Suprapubic skin (tissue), 4 donors: ENCODE results near the gene ATF2. TPM values are rescaled to one million over a fixed set of nuclear protein-coding genes. Genes with fewer than 3 reads are reported as not detected.

ENCODE experiments used
- DNase-seq, 2 donors: peaks; one replicate each; pipeline ENCODE4 v3.0.0-alpha.2; 2019; ENCODE audit warnings: low spot score in 2 of 2
- H3K27ac ChIP-seq: fragments of 200-600 bp; sonication (generic); one replicate; pipeline ENCODE4 v1.5.1; 2019
- H3K27me3 ChIP-seq: fragments of 200-600 bp; sonication (generic); one replicate; pipeline ENCODE4 v1.5.1; 2019
- H3K36me3 ChIP-seq: fragments of 200-600 bp; sonication (generic); one replicate; pipeline ENCODE4 v1.5.1; 2019
- H3K4me1 ChIP-seq: fragments of 200-600 bp; sonication (generic); one replicate; pipeline ENCODE4 v1.5.1; 2019
- H3K4me3 ChIP-seq: fragments of 200-600 bp; sonication (generic); one replicate; pipeline ENCODE4 v1.5.1; 2019; ENCODE audit warnings: mild to moderate bottlenecking
- H3K9me3 ChIP-seq: fragments of 200-600 bp; sonication (generic); one replicate; pipeline ENCODE4 v1.5.1; 2019
- EP300 ChIP-seq: sonication (generic); formaldehyde crosslinking; IDR thresholded peaks from one replicate; pipeline ENCODE4 v1.6.1; 2017; ENCODE audit warnings: antibody characterized with exemption
- POLR2A ChIP-seq, 2 donors: fragments of 450-650 bp; IDR thresholded peaks; one replicate each; pipeline ENCODE4 v1.6.1; 2017; ENCODE audit warnings: antibody characterized with exemption in 2 of 2, mild to moderate bottlenecking in 2 of 2, moderate library complexity in 2 of 2
- POLR2AphosphoS5 ChIP-seq, 3 donors: sonication (generic); formaldehyde crosslinking; IDR thresholded peaks; one replicate each; pipeline ENCODE4 v1.6.1; 2017; ENCODE audit warnings: antibody characterized with exemption in 3 of 3
- WGBS: methylation state at CpG from one replicate; pipeline ENCODE4 v1.1.5; 2018; 5-methylcytosine and 5-hydroxymethylcytosine counted together
- total RNA-seq, 4 donors: library from RNA; depleted of rRNA; stranded (reverse); fragments of >200 nt; gene quantifications; one replicate each; pipeline ENCODE4 v1.1.0, GENCODE V29; 2016
- TF ChIP-seq, protein P1 (sequence below), 2 donors: fragments of 200-600 bp in 1 of 2; fragments of 450-650 bp in 1 of 2; sonication (generic) in 1 of 2; IDR thresholded peaks; one replicate each; pipeline ENCODE4 v1.5.1; 2016 to 2019; ENCODE audit warnings: antibody characterized with exemption in 2 of 2, mild to moderate bottlenecking in 1 of 2, moderate library complexity in 1 of 2

ATF2 gene
- total RNA-seq, 4 donors from 2014 or later: 22.3 to 46.9 (median 27.0) TPM

DNA sequence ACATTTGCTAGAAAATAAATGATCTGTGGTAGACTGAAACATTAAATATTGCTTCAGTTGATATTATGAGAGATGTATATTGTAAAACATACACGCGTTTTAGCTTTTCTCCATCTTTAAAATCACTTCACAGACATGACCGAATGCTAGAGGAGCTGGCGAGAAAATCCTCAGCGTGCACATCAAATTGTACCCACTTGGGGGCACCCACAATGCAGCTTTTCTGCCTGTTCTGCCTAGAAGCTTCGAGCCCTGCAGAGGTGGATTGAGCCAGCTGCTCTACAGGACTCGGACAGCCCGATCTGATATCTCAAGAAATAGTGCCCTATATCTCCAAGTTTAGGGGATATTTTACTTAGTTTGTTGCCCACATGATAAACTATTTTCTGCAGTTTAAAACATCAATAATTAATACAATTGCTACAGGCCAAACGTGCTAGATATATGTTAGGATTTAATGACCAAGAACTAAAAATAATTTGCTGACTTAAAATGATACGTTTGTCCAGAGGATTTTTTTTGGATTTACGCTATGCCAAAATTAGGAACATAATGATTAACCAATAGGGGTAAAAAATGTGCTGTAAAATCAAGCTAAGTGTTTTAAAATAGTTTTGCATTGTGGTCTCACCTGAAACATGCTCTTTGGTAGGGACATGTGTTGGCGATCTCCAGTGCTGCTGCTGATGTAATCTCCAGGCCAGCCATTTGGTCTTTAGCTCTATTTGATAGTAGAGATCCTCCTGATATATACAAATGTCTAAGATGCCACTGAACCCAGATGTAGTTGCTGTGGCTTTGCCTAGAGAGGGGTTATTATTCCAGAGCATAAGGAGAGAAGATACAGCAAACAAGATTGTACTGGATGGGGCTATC is 35.9 kb upstream of the ATF2 start:
- Histone ChIP-seq H3K4me1 (no peaks in the 10 kb centered on the region), H3K9me3 (no peaks in the 10 kb centered on the region), H3K27ac (no peak overlapping the region), H3K27me3 (no peaks in the 10 kb centered on the region), H3K4me3 (no peak overlapping the region), H3K36me3 (no peaks in the 10 kb centered on the region)
- WGBS: 40% methylated on average over 12 of the region's 12 CpGs
- DNase-seq: no peak
- TF ChIP-seq POLR2A (IDR thresholded peaks at IDR 0.05): no peak
- TF ChIP-seq EP300: no peak
- TF ChIP-seq POLR2AphosphoS5 (IDR thresholded peaks at IDR 0.05): no peak
- TF ChIP-seq, protein P1, sequence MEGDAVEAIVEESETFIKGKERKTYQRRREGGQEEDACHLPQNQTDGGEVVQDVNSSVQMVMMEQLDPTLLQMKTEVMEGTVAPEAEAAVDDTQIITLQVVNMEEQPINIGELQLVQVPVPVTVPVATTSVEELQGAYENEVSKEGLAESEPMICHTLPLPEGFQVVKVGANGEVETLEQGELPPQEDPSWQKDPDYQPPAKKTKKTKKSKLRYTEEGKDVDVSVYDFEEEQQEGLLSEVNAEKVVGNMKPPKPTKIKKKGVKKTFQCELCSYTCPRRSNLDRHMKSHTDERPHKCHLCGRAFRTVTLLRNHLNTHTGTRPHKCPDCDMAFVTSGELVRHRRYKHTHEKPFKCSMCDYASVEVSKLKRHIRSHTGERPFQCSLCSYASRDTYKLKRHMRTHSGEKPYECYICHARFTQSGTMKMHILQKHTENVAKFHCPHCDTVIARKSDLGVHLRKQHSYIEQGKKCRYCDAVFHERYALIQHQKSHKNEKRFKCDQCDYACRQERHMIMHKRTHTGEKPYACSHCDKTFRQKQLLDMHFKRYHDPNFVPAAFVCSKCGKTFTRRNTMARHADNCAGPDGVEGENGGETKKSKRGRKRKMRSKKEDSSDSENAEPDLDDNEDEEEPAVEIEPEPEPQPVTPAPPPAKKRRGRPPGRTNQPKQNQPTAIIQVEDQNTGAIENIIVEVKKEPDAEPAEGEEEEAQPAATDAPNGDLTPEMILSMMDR (IDR thresholded peaks at IDR 0.05): no peak

DNA sequence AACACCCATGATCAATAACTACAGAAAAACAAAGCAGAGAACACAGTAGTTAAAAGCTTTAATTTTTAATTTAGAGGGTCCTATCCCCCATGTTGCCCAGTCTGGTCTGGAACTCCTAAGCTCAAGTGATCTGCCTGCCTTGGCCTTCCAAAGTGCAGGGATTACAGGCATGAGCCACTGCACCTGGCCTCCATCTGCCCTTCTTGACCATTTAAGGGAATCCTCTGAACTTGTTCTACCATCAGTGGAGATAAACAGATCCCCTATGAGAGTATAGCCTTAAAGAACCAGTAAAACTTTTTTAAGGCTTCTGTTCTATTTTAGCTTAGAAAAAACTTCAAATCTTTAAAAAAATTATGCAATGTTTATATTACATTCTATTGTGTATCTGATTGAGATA is 27.0 kb upstream of the ATF2 start:
- Histone ChIP-seq H3K9me3 (peaks cover 6% of the 10 kb centered on the region), H3K4me3 (no peak overlapping the region), H3K27ac (no peak overlapping the region), H3K27me3 (no peaks in the 10 kb centered on the region), H3K36me3 (no peaks in the 10 kb centered on the region), H3K4me1 (no peaks in the 10 kb centered on the region)
- DNase-seq: no peak
- TF ChIP-seq POLR2A (IDR thresholded peaks at IDR 0.05): no peak

- peaks cover 6% of the 10 kb centered on the region for H3K9me3 ChIP-seq
- TF ChIP-seq POLR2AphosphoS5 (IDR thresholded peaks at IDR 0.05) (no peak), EP300 (no peak), POLR2A (IDR thresholded peaks at IDR 0.05) (no peak)
- TF ChIP-seq, protein P1 (IDR thresholded peaks at IDR 0.05): no peak
- H3K4me3 ChIP-seq: no peak overlapping the region
- WGBS: 28% methylated on average over 1 of the region's 1 CpG
- no peaks in the 10 kb centered on the region for H3K4me1 ChIP-seq
- H3K27me3 ChIP-seq: no peaks in the 10 kb centered on the region
- no peaks in the 10 kb centered on the region for H3K36me3 ChIP-seq
- H3K27ac ChIP-seq: no peak overlapping the region
- DNase-seq: no peak
Observed at GRCh38 chr2:175188761-175189160, 20.8 kb upstream of the ATF2 start.

GRCh38 chr2:175187378-175187777 is 19.4 kb upstream of the ATF2 start:
- TF ChIP-seq, protein P1 (IDR thresholded peaks at IDR 0.05): no peak
- TF ChIP-seq POLR2AphosphoS5 (IDR thresholded peaks at IDR 0.05) (no peak), EP300 (no peak), POLR2A (IDR thresholded peaks at IDR 0.05) (no peak)
- no peak overlapping the region for H3K4me3 ChIP-seq
- no peaks in the 10 kb centered on the region for H3K4me1 ChIP-seq
- peaks cover 2% of the 10 kb centered on the region for H3K9me3 ChIP-seq
- no peak for DNase-seq
- H3K36me3 ChIP-seq: no peaks in the 10 kb centered on the region
- H3K27me3 ChIP-seq: no peaks in the 10 kb centered on the region
- 100% methylated on average over 1 of the region's 1 CpG for WGBS
- no peak overlapping the region for H3K27ac ChIP-seq

DNA sequence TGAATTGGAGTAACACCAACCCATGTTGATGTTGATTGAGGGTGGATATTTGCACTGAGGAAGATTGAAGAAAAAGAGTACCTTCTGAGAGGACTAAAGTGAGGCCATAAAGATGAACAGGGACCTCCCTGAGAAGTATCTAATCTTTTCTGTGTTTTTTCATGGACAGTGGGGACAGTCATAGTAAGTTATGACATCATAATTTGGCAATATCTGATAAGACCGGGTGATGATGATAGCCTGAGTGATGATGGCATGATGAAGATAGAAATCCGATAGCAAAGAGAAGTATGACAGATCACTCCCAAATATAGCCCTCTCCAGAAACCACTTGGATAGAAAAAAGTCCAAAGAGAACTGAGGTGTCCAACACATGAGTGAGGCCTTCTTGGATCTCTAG is 15.7 kb upstream of the ATF2 start:
- Histone ChIP-seq H3K27me3 (no peaks in the 10 kb centered on the region), H3K4me3 (no peak overlapping the region), H3K36me3 (peaks cover 12% of the 10 kb centered on the region), H3K27ac (no peak overlapping the region), H3K4me1 (peaks cover 12% of the 10 kb centered on the region), H3K9me3 (no peaks in the 10 kb centered on the region)
- WGBS: 96% methylated on average over 2 of the region's 2 CpGs
- no peak for DNase-seq
- no peak for TF ChIP-seq POLR2AphosphoS5 (IDR thresholded peaks at IDR 0.05)

- H3K4me3 ChIP-seq: peak overlapping the region; percentile 89
- no peaks in the 10 kb centered on the region for H3K9me3 ChIP-seq
- H3K4me1 ChIP-seq: peaks cover 12% of the 10 kb centered on the region
- WGBS: 58% methylated on average over 5 of the region's 5 CpGs
- H3K27me3 ChIP-seq: no peaks in the 10 kb centered on the region
- peak overlapping the region; percentile 88 for H3K27ac ChIP-seq
- H3K36me3 ChIP-seq: peaks cover 29% of the 10 kb centered on the region
- TF ChIP-seq POLR2AphosphoS5 (IDR thresholded peaks at IDR 0.05): no peak
- TF ChIP-seq, protein P1 (IDR thresholded peaks at IDR 0.05): no peak
- TF ChIP-seq EP300: no peak
- no peak for TF ChIP-seq POLR2A (IDR thresholded peaks at IDR 0.05)
- DNase-seq: no peak
Observed at GRCh38 chr2:175181877-175182308, 13.9 kb upstream of the ATF2 start.
